SK-N-SH treated with all-trans-retinoic acid at 6 μM for 48 hours (cell line): ENCODE results near the gene C8G.

ENCODE experiments used
- ATAC-seq: fragments of 200-7000 bp; cut with Tn5 transposase; 3 replicates; pipeline ENCODE4 v1.9.1; 2020; ENCODE audit warnings: mild to moderate bottlenecking, moderate library complexity
- ARNTL ChIP-seq: fragments of 450-650 bp; formaldehyde crosslinking; IDR thresholded peaks from 2 replicates; pipeline ENCODE4 v1.5.0; 2020; ENCODE audit warnings: low read depth, mild to moderate bottlenecking, moderate library complexity, borderline replicate concordance
- BACH2 ChIP-seq: fragments of 250-450 bp; sonication (Bioruptor Pico); IDR thresholded peaks from 2 replicates; pipeline ENCODE4 v1.9.0; 2021; ENCODE audit warnings: mild to moderate bottlenecking, borderline replicate concordance
- CSDC2 ChIP-seq: fragments of 250-450 bp; sonication (Bioruptor Pico); IDR thresholded peaks from 2 replicates; pipeline ENCODE4 v1.5.0; 2020; ENCODE audit warnings: mild to moderate bottlenecking, moderate library complexity
- ESRRG ChIP-seq: fragments of 250-450 bp; sonication (Bioruptor Pico); IDR thresholded peaks from 2 replicates; pipeline ENCODE4 v1.6.1; 2021; ENCODE audit warnings: mild to moderate bottlenecking
- GLIS3 ChIP-seq: fragments of 250-450 bp; sonication (Bioruptor Pico); IDR thresholded peaks from 2 replicates; pipeline ENCODE4 v1.5.0; 2020; ENCODE audit warnings: mild to moderate bottlenecking, moderate library complexity
- ISL1 ChIP-seq: fragments of 250-450 bp; sonication (Bioruptor Pico); IDR thresholded peaks from 2 replicates; pipeline ENCODE4 v2.1.2; 2022; ENCODE audit warnings: mild to moderate bottlenecking, moderate library complexity
- OSR1 ChIP-seq: fragments of 250-450 bp; sonication (Bioruptor Pico); IDR thresholded peaks from 2 replicates; pipeline ENCODE4 v1.8.0; 2022; ENCODE audit warnings: moderate library complexity, mild to moderate bottlenecking, inconsistent platforms
- PPARA ChIP-seq: fragments of 250-450 bp; sonication (Bioruptor Pico); IDR thresholded peaks from 2 replicates; pipeline ENCODE4 v1.5.0; 2020; ENCODE audit warnings: mild to moderate bottlenecking, borderline replicate concordance
- RARB ChIP-seq: fragments of 250-450 bp; sonication (Bioruptor Pico); IDR thresholded peaks from 2 replicates; pipeline ENCODE4 v1.8.0; 2021; ENCODE audit warnings: mild to moderate bottlenecking, moderate library complexity
- SNAI2 ChIP-seq: fragments of 250-450 bp; sonication (Bioruptor Pico); IDR thresholded peaks from 2 replicates; pipeline ENCODE4 v1.5.0; 2020; ENCODE audit warnings: mild to moderate bottlenecking, moderate library complexity
- TCF4 ChIP-seq: fragments of 250-450 bp; sonication (Bioruptor Pico); IDR thresholded peaks from 2 replicates; pipeline ENCODE4 v1.8.0; 2021; ENCODE audit warnings: mild to moderate bottlenecking, moderate library complexity, borderline replicate concordance
- TOX ChIP-seq: fragments of 250-450 bp; sonication (Bioruptor Pico); IDR thresholded peaks from 2 replicates; pipeline ENCODE4 v1.8.0; 2021; ENCODE audit warnings: mild to moderate bottlenecking, moderate library complexity, borderline replicate concordance
- ZC3H10 ChIP-seq: fragments of 250-450 bp; sonication (Bioruptor Pico); IDR thresholded peaks from 2 replicates; pipeline ENCODE4 v1.5.1; 2021; ENCODE audit warnings: mild to moderate bottlenecking, moderate library complexity
- ZFP3 ChIP-seq: fragments of 250-450 bp; sonication (Bioruptor Pico); IDR thresholded peaks from 2 replicates; pipeline ENCODE4 v1.5.0; 2020; ENCODE audit warnings: mild to moderate bottlenecking, moderate library complexity
- ZFP30 ChIP-seq: fragments of 450-650 bp; formaldehyde crosslinking; IDR thresholded peaks from 2 replicates; pipeline ENCODE4 v1.5.0; 2022; ENCODE audit warnings: mild to moderate bottlenecking, moderate library complexity
- ZNF565 ChIP-seq: fragments of 450-650 bp; formaldehyde crosslinking; conservative IDR thresholded peaks from 2 replicates; pipeline ENCODE4 v1.5.0; 2020; ENCODE audit warnings: low read depth, mild to moderate bottlenecking, moderate library complexity
- ZNF70 ChIP-seq: fragments of 450-650 bp; formaldehyde crosslinking; IDR thresholded peaks from 2 replicates; pipeline ENCODE4 v1.5.0; 2020; ENCODE audit warnings: mild to moderate bottlenecking, moderate library complexity
- ZNF8 ChIP-seq: fragments of 450-650 bp; formaldehyde crosslinking; IDR thresholded peaks from 2 replicates; pipeline ENCODE4 v1.5.0; 2020; ENCODE audit warnings: mild to moderate bottlenecking, moderate library complexity
- TF ChIP-seq, protein P1 (sequence below): fragments of 250-450 bp; sonication (Bioruptor Pico); IDR thresholded peaks from 2 replicates; pipeline ENCODE4 v1.5.1; 2021; ENCODE audit warnings: mild to moderate bottlenecking, moderate library complexity
- TF ChIP-seq, protein P2 (sequence below): fragments of 250-450 bp; sonication (Bioruptor Pico); IDR thresholded peaks from 2 replicates; pipeline ENCODE4 v1.5.1; 2020; ENCODE audit warnings: low read depth, mild to moderate bottlenecking, moderate library complexity
- TF ChIP-seq, protein P3 (sequence below): fragments of 250-450 bp; sonication (Bioruptor Pico); IDR thresholded peaks from 2 replicates; pipeline ENCODE4 v1.8.0; 2020; ENCODE audit warnings: mild to moderate bottlenecking, moderate library complexity, borderline replicate concordance
- TF ChIP-seq, protein P4 (sequence below): fragments of 250-450 bp; sonication (Bioruptor Pico); IDR thresholded peaks from 2 replicates; pipeline ENCODE4 v1.5.0; 2020; ENCODE audit warnings: mild to moderate bottlenecking, moderate library complexity

The C8G gene

DNA sequence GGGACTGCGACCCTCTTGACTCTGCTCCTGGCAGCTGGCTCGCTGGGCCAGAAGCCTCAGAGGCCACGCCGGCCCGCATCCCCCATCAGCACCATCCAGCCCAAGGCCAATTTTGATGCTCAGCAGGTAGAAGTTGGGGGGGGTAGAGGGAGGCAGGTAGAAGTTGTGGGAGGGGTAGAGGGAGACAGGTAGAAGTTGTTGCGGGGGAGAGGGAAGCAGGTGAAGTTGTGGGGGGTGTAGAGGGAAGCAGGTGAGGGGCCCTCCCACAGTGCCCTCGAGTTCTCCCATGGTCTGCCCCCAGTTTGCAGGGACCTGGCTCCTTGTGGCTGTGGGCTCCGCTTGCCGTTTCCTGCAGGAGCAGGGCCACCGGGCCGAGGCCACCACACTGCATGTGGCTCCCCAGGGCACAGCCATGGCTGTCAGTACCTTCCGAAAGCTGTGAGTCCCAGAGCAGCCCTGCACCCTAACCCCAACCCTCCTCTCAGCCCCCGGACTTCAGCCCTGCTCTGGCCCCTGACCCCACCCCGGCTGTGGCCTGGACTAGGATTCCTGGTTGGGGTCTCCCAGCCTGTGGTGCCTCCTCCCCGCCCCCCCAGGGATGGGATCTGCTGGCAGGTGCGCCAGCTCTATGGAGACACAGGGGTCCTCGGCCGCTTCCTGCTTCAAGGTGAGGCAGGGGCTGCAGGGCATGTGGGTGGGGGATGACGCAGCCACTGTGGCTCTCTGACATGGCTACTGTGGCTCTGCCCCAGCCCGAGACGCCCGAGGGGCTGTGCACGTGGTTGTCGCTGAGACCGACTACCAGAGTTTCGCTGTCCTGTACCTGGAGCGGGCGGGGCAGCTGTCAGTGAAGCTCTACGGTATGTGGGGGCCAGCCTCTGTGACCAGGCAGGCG is 537 bp downstream of the C8G start:
- TF ChIP-seq RARB (CRISPR knock-in tag) (no peak), PPARA (CRISPR knock-in tag) (no peak), SNAI2 (CRISPR knock-in tag) (no peak), ZNF70 (CRISPR knock-in tag) (no peak), CSDC2 (CRISPR knock-in tag) (no peak), ZFP30 (no peak), GLIS3 (no peak), ESRRG (CRISPR knock-in tag) (no peak), ZFP3 (CRISPR knock-in tag) (no peak), ISL1 (CRISPR knock-in tag) (no peak), OSR1 (CRISPR knock-in tag) (no peak), TCF4 (CRISPR knock-in tag) (no peak)
- TF ChIP-seq, protein P1, sequence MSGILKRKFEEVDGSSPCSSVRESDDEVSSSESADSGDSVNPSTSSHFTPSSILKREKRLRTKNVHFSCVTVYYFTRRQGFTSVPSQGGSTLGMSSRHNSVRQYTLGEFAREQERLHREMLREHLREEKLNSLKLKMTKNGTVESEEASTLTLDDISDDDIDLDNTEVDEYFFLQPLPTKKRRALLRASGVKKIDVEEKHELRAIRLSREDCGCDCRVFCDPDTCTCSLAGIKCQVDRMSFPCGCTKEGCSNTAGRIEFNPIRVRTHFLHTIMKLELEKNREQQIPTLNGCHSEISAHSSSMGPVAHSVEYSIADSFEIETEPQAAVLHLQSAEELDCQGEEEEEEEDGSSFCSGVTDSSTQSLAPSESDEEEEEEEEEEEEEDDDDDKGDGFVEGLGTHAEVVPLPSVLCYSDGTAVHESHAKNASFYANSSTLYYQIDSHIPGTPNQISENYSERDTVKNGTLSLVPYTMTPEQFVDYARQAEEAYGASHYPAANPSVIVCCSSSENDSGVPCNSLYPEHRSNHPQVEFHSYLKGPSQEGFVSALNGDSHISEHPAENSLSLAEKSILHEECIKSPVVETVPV (CRISPR knock-in tag), result no peak
- TF ChIP-seq, protein P2, sequence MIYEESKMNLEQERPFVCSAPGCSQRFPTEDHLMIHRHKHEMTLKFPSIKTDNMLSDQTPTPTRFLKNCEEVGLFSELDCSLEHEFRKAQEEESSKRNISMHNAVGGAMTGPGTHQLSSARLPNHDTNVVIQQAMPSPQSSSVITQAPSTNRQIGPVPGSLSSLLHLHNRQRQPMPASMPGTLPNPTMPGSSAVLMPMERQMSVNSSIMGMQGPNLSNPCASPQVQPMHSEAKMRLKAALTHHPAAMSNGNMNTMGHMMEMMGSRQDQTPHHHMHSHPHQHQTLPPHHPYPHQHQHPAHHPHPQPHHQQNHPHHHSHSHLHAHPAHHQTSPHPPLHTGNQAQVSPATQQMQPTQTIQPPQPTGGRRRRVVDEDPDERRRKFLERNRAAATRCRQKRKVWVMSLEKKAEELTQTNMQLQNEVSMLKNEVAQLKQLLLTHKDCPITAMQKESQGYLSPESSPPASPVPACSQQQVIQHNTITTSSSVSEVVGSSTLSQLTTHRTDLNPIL (CRISPR knock-in tag), result no peak
- TF ChIP-seq, protein P3, sequence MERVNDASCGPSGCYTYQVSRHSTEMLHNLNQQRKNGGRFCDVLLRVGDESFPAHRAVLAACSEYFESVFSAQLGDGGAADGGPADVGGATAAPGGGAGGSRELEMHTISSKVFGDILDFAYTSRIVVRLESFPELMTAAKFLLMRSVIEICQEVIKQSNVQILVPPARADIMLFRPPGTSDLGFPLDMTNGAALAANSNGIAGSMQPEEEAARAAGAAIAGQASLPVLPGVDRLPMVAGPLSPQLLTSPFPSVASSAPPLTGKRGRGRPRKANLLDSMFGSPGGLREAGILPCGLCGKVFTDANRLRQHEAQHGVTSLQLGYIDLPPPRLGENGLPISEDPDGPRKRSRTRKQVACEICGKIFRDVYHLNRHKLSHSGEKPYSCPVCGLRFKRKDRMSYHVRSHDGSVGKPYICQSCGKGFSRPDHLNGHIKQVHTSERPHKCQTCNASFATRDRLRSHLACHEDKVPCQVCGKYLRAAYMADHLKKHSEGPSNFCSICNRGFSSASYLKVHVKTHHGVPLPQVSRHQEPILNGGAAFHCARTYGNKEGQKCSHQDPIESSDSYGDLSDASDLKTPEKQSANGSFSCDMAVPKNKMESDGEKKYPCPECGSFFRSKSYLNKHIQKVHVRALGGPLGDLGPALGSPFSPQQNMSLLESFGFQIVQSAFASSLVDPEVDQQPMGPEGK, result no peak
- TF ChIP-seq, all 23 proteins: peak for 0
- ATAC-seq, result no peak

DNA sequence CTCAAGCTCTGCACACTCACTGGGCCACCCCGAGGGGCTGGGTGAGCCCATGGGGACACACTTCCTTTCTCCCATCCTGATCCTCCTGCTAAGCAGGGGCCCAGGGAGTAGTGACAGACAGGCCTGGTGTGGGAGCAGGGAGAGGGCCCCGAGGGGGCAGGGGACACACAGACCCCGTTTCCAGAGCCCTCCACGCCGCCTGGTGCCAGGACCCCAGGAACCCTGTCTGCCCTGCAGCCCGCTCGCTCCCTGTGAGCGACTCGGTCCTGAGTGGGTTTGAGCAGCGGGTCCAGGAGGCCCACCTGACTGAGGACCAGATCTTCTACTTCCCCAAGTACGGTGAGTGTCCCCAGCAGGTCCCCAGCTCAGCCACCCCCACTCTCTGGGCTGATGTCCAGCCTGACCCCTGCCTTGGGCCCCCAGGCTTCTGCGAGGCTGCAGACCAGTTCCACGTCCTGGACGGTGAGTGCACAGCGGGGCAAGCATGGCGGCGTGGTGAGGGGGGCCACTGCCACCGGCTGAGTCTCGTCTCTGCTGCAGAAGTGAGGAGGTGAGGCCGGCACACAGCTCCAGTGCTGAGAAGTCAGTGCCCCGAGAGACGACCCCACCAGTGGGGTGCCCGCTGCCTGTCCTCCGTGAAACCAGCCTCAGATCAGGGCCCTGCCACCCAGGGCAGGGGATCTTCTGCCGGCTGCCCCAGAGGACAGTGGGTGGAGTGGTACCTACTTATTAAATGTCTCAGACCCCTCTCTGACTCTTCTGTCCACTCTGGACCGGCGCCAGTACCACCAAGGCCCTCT is 1.4 kb downstream of the C8G start:
- ATAC-seq, result no peak
- TF ChIP-seq ZNF8, result no peak
- no peak for TF ChIP-seq ZFP30
- no peak for TF ChIP-seq ARNTL (CRISPR knock-in tag)
- TF ChIP-seq, protein P3, result no peak
- TF ChIP-seq, protein P1 (CRISPR knock-in tag), result no peak
- TF ChIP-seq TCF4 (CRISPR knock-in tag), result no peak
- TF ChIP-seq BACH2 (CRISPR knock-in tag), result no peak
- no peak for TF ChIP-seq ESRRG (CRISPR knock-in tag)
- TF ChIP-seq ZFP3 (CRISPR knock-in tag), result no peak
- no peak for TF ChIP-seq ISL1 (CRISPR knock-in tag)
- TF ChIP-seq ZNF565 (CRISPR knock-in tag), result no peak
- TF ChIP-seq TOX (CRISPR knock-in tag), result no peak
- TF ChIP-seq ZC3H10 (CRISPR knock-in tag), result no peak
- TF ChIP-seq GLIS3, result no peak
- TF ChIP-seq SNAI2 (CRISPR knock-in tag), result no peak
- TF ChIP-seq, protein P4, sequence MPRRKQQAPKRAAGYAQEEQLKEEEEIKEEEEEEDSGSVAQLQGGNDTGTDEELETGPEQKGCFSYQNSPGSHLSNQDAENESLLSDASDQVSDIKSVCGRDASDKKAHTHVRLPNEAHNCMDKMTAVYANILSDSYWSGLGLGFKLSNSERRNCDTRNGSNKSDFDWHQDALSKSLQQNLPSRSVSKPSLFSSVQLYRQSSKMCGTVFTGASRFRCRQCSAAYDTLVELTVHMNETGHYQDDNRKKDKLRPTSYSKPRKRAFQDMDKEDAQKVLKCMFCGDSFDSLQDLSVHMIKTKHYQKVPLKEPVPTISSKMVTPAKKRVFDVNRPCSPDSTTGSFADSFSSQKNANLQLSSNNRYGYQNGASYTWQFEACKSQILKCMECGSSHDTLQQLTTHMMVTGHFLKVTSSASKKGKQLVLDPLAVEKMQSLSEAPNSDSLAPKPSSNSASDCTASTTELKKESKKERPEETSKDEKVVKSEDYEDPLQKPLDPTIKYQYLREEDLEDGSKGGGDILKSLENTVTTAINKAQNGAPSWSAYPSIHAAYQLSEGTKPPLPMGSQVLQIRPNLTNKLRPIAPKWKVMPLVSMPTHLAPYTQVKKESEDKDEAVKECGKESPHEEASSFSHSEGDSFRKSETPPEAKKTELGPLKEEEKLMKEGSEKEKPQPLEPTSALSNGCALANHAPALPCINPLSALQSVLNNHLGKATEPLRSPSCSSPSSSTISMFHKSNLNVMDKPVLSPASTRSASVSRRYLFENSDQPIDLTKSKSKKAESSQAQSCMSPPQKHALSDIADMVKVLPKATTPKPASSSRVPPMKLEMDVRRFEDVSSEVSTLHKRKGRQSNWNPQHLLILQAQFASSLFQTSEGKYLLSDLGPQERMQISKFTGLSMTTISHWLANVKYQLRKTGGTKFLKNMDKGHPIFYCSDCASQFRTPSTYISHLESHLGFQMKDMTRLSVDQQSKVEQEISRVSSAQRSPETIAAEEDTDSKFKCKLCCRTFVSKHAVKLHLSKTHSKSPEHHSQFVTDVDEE, result no peak
- TF ChIP-seq ZNF70 (CRISPR knock-in tag), result no peak
- TF ChIP-seq CSDC2 (CRISPR knock-in tag), result no peak
- no peak for TF ChIP-seq OSR1 (CRISPR knock-in tag)
- TF ChIP-seq, protein P2 (CRISPR knock-in tag), result no peak
